ENCODE measurements around the gene MYO16. TPM values are rescaled to one million over a fixed set of nuclear protein-coding genes. Genes with fewer than 3 reads are reported as not detected.

The MYO16 gene
- total RNA-seq, 1 donor from 2014 or later, result not detected

- H3K27me3 ChIP-seq (ENCODE audit: control insufficient read depth, insufficient read depth, low read length), result no peaks in the 10 kb centered on the region
- H3K4me3 ChIP-seq (ENCODE audit: low read depth, low read length), result no peak overlapping the region
- TF ChIP-seq CTCF (IDR thresholded peaks at IDR 0.05; ENCODE audit: insufficient read depth, low read length, severe bottlenecking), result no peak
- FAIRE-seq (no peak), DNase-seq (ENCODE audit: low read depth) (no peak)
- H3K36me3 ChIP-seq (ENCODE audit: control insufficient read depth, insufficient read depth, low read length), result no peaks in the 10 kb centered on the region
These were observed 591.2 kb downstream of the MYO16 start for GRCh38 chr13:109220631-109221030.

- no peaks in the 10 kb centered on the region for H3K36me3 ChIP-seq (ENCODE audit: control insufficient read depth, insufficient read depth, low read length)
- H3K4me3 ChIP-seq (ENCODE audit: low read depth, low read length), result no peak overlapping the region
- DNase-seq (ENCODE audit: low read depth), result no peak
- H3K27me3 ChIP-seq (ENCODE audit: control insufficient read depth, insufficient read depth, low read length), result no peaks in the 10 kb centered on the region
- no peak for TF ChIP-seq CTCF (IDR thresholded peaks at IDR 0.05; ENCODE audit: insufficient read depth, low read length, severe bottlenecking)
- FAIRE-seq, result no peak
These were observed 594.6 kb downstream of the MYO16 start for GRCh38 chr13:109224033-109224432.

- Histone ChIP-seq H3K4me3 (ENCODE audit: low read depth, low read length) (no peak overlapping the region), H3K36me3 (ENCODE audit: control insufficient read depth, insufficient read depth, low read length) (no peaks in the 10 kb centered on the region), H3K27me3 (ENCODE audit: control insufficient read depth, insufficient read depth, low read length) (no peaks in the 10 kb centered on the region)
- TF ChIP-seq CTCF (IDR thresholded peaks at IDR 0.05; ENCODE audit: insufficient read depth, low read length, severe bottlenecking), result no peak
- DNase-seq (ENCODE audit: low read depth) (no peak), FAIRE-seq (no peak)
These were observed 597.2 kb downstream of the MYO16 start for GRCh38 chr13:109226631-109227030.

GRCh38 chr13:109227344-109227940 is 598.0 kb downstream of the MYO16 start:
- no peak overlapping the region for H3K4me3 ChIP-seq (ENCODE audit: low read depth, low read length)
- DNase-seq (ENCODE audit: low read depth) (no peak), FAIRE-seq (no peak)
- no peaks in the 10 kb centered on the region for H3K36me3 ChIP-seq (ENCODE audit: control insufficient read depth, insufficient read depth, low read length)
- H3K27me3 ChIP-seq (ENCODE audit: control insufficient read depth, insufficient read depth, low read length), result no peaks in the 10 kb centered on the region
- no peak for TF ChIP-seq CTCF (IDR thresholded peaks at IDR 0.05; ENCODE audit: insufficient read depth, low read length, severe bottlenecking)

- DNase-seq (ENCODE audit: low read depth), result no peak
- TF ChIP-seq CTCF (IDR thresholded peaks at IDR 0.05; ENCODE audit: insufficient read depth, low read length, severe bottlenecking), result no peak
- no peak overlapping the region for H3K4me3 ChIP-seq (ENCODE audit: low read depth, low read length)
- H3K36me3 ChIP-seq (ENCODE audit: control insufficient read depth, insufficient read depth, low read length), result no peaks in the 10 kb centered on the region
- no peaks in the 10 kb centered on the region for H3K27me3 ChIP-seq (ENCODE audit: control insufficient read depth, insufficient read depth, low read length)
- no peak for FAIRE-seq
These were observed 598.8 kb downstream of the MYO16 start for GRCh38 chr13:109228211-109228610.

GRCh38 chr13:109231888-109232287 is 602.5 kb downstream of the MYO16 start:
- TF ChIP-seq CTCF (IDR thresholded peaks at IDR 0.05; ENCODE audit: insufficient read depth, low read length, severe bottlenecking), result no peak
- FAIRE-seq (no peak), DNase-seq (ENCODE audit: low read depth) (no peak)
- Histone ChIP-seq H3K27me3 (ENCODE audit: control insufficient read depth, insufficient read depth, low read length) (no peaks in the 10 kb centered on the region), H3K4me3 (ENCODE audit: low read depth, low read length) (no peak overlapping the region), H3K36me3 (ENCODE audit: control insufficient read depth, insufficient read depth, low read length) (no peaks in the 10 kb centered on the region)
